Cardiac muscle cell (in vitro differentiated cells and primary cell): ENCODE measurements around the gene KRT1. TPM values are rescaled to one million over a fixed set of nuclear protein-coding genes. Genes with fewer than 3 reads are reported as not detected.
"Not testable (repeated sequence)": the region's sequence is repeated elsewhere in the genome, so short reads cannot be mapped to it uniquely, and the experiment has no call there.

Source experiments
- DNase-seq, 2 donors: peaks; one replicate each; pipeline versions ENCODE4 v3.0.0 to v3.0.0-alpha.2; 2010 to 2017; ENCODE audit warnings: low read depth in 1 of 2, low spot score in 1 of 2
- H3K27ac ChIP-seq: fragments of 200-600 bp; sonication (generic); 2 replicates; pipeline ENCODE4 v1.5.1; 2016
- H3K27me3 ChIP-seq: fragments of 200-600 bp; sonication (generic); 2 replicates; pipeline ENCODE4 v1.6.0; 2016; ENCODE audit warnings: control low read depth
- H3K36me3 ChIP-seq: fragments of 200-600 bp; sonication (generic); 2 replicates; pipeline ENCODE4 v1.5.1; 2016; ENCODE audit warnings: control low read depth
- H3K4me1 ChIP-seq: fragments of 200-600 bp; sonication (generic); 2 replicates; pipeline ENCODE4 v1.8.1; 2017; ENCODE audit warnings: low read depth, mild to moderate bottlenecking, mixed run types
- H3K4me3 ChIP-seq: fragments of 200-600 bp; sonication (generic); 2 replicates; pipeline ENCODE4 v1.5.1; 2016; ENCODE audit warnings: mild to moderate bottlenecking
- H3K9me3 ChIP-seq: fragments of 200-600 bp; sonication (generic); 2 replicates; pipeline ENCODE4 v1.5.1; 2017; ENCODE audit warnings: low read depth, mild to moderate bottlenecking, control low read depth
- polyA plus RNA-seq: library from polyadenylated mRNA; unstranded; fragments of >200 nt; fragmentation: Nextera tagmentation; extraction: Ambion mirVana; gene quantifications from 2 replicates; pipeline ENCODE4 v1.2.1, GENCODE V29; 2016
- total RNA-seq: library from RNA; depleted of rRNA; stranded (reverse); fragments of >200 nt; gene quantifications from 2 replicates; pipeline ENCODE4 v1.2.3, GENCODE V29; 2016
- TF ChIP-seq, protein P1 (sequence below): IDR thresholded peaks from 2 replicates; pipeline ENCODE4 v1.5.1; 2012; ENCODE audit warnings: low read depth, mild to moderate bottlenecking, low read length

Gene KRT1
- total and polyA plus RNA-seq, 2 experiments from 2014 or later: not detected

DNA sequence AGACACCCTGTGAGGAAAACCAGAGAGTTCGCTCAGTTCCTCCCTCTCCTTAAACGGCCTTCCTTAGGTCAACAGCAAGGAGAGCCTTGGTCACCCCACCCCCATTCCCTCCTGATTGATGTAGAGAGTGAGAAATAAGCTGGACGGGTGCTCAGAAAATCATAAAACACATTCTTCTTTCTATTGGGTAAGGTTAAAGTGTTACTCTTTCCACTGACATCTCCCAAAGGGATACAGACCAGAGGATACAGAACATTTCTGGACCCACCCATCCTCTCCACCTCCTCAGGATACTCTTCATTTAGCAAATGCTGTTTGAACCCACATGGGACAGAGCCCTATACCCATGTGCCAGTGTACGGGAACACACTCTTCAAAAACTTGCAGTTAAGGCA lies 34.7 kb upstream of the KRT1 start:
- Histone ChIP-seq H3K27ac (no peak overlapping the region), H3K27me3 (peaks cover 54% of the 10 kb centered on the region), H3K9me3 (no peaks in the 10 kb centered on the region), H3K4me1 (no peaks in the 10 kb centered on the region), H3K4me3 (no peak overlapping the region), H3K36me3 (no peaks in the 10 kb centered on the region)
- TF ChIP-seq, protein P1, sequence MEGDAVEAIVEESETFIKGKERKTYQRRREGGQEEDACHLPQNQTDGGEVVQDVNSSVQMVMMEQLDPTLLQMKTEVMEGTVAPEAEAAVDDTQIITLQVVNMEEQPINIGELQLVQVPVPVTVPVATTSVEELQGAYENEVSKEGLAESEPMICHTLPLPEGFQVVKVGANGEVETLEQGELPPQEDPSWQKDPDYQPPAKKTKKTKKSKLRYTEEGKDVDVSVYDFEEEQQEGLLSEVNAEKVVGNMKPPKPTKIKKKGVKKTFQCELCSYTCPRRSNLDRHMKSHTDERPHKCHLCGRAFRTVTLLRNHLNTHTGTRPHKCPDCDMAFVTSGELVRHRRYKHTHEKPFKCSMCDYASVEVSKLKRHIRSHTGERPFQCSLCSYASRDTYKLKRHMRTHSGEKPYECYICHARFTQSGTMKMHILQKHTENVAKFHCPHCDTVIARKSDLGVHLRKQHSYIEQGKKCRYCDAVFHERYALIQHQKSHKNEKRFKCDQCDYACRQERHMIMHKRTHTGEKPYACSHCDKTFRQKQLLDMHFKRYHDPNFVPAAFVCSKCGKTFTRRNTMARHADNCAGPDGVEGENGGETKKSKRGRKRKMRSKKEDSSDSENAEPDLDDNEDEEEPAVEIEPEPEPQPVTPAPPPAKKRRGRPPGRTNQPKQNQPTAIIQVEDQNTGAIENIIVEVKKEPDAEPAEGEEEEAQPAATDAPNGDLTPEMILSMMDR: no peak
- DNase-seq: no peak

DNA sequence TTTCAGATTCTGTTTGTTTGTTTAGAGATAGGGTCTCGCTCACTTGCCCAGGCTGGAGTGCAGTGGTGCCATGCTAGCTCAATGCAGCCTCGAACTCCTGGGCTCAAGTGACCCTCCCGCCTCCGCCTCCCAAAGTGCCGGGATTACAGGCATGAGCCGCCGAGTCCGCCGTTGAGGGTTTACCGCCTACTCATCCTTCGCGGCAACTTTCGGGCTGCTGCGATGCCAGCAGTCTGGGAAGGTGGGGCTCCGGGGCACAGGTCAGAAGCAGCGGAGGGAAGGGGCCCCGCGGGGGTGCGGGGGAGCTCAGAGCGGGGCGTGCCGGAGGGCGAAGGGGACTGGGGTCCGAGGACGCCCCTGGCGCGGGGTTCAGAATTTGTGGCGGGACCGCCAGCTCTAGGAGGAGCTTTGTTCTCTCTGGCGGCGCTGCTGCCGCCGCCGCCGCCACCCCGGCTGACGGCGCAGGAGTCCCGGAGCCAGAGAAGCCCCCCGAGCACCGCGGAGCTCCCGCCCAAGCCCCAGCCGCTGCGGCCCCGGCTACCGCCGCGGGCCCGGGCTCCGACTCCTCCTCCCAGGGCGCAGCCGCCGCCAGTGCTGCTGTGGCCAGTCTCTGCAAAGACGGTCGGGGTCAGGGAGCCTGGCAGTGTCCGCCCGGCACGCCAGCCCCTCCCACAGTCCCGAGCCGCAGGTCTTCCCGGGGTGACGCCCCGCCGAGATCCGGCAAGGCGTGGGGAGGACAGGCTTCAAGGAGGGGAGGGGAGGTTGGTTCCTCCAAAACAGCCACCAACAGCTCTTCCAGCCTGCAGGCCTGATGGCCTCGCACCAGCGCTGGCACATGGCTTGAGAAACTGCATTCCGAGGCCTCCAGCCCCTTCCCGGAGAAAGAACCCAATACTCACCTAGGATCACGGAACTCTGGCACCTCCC lies 34.0 kb upstream of the KRT1 start:
- H3K27ac ChIP-seq: no peak overlapping the region
- H3K4me1 ChIP-seq: no peaks in the 10 kb centered on the region
- H3K36me3 ChIP-seq: no peaks in the 10 kb centered on the region
- DNase-seq: peak in 1 of 2 donors; percentile 49
- H3K9me3 ChIP-seq: no peaks in the 10 kb centered on the region
- TF ChIP-seq, protein P1: no peak
- H3K4me3 ChIP-seq: peak overlapping the region; percentile 23
- H3K27me3 ChIP-seq: peaks cover 54% of the 10 kb centered on the region

DNA sequence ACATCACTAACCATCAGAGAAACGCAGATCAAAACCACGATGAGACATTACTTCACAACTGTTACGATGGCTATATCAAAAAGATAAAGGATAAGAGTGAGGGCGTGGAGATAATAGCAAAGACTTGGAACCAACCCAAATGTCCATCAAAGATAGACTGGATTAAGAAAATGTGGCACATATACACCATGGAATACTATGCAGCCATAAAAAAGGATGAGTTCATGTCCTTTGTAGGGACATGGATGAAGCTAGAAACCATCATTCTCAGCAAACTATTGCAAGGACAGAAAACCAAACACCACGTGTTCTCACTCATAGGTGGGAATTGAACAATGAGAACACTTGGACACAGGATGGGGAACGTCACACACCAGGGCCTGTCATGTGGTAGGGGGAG lies 31.9 kb upstream of the KRT1 start:
- H3K27ac ChIP-seq, H3K4me3 ChIP-seq, H3K36me3 ChIP-seq, DNase-seq, H3K9me3 ChIP-seq, H3K4me1 ChIP-seq: not testable (repeated sequence)
- peaks cover 45% of the 10 kb centered on the region for H3K27me3 ChIP-seq

DNA sequence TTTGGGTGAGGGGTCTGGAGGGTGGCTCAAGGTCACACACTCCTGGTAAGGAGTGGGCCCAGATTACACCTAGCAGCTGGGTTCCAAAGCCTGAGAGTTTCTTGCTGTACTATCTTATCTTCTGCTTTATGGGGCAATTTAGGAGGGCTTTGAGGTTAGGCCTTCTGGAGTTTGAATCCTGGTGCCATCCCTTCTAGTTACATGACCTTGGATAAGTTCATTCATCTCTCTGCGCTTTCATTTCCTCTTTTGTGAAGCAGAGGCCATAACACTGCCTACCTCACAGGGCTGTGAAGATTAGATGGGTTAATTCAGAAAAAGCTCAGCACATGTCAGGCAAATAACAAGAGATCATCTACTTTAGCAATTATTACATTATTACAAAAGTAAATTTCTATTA lies 30.5 kb upstream of the KRT1 start:
- no peaks in the 10 kb centered on the region for H3K9me3 ChIP-seq
- no peak for DNase-seq
- H3K36me3 ChIP-seq: no peaks in the 10 kb centered on the region
- peaks cover 31% of the 10 kb centered on the region for H3K27me3 ChIP-seq
- no peak overlapping the region for H3K27ac ChIP-seq
- TF ChIP-seq, protein P1: no peak
- H3K4me1 ChIP-seq: no peaks in the 10 kb centered on the region
- H3K4me3 ChIP-seq: no peak overlapping the region

DNA sequence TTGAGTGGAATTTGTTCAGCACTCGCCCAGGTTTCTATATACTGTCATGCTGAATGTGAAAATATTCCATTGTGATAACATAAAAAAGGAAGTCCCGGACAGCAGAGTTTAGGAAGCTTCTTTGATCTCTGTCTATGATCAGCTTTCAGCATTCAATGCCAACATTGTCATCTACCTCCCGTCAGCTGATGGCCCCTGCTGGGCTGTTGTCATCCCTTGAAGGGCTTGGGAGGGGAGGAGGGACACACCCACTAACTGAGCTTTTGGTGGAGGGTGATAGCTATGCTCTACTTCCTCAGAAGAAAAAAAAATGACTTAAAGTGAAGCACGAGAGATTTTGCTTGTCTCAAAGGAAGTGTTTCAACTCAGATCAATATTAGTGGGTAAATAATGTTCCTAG lies 27.8 kb upstream of the KRT1 start:
- Histone ChIP-seq H3K36me3 (no peaks in the 10 kb centered on the region), H3K9me3 (no peaks in the 10 kb centered on the region), H3K27ac (no peak overlapping the region), H3K27me3 (peaks cover 7% of the 10 kb centered on the region), H3K4me1 (no peaks in the 10 kb centered on the region), H3K4me3 (no peak overlapping the region)
- DNase-seq: no peak
- TF ChIP-seq, protein P1: no peak

DNA sequence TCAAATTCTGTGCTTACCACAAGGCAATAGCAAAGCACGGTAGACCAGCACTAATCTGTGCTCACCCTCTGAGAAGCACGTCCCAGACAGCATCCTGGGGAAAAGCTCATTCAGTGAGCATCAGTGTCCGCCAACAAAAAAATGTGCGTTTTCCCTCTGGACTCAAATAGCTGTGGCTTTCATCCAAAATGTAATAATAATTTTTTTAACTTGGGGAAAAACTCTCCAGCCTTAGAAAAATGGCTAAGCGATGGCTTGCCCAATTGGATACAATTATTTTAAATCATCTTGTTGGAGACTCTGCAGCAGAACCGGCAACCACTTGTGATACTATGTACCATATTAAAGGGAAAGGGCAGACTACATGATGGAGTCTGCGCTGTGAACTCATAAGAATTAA lies 24.3 kb upstream of the KRT1 start:
- Histone ChIP-seq H3K36me3 (no peaks in the 10 kb centered on the region), H3K27me3 (peaks cover 4% of the 10 kb centered on the region), H3K27ac (no peak overlapping the region), H3K9me3 (no peaks in the 10 kb centered on the region), H3K4me1 (peaks cover 10% of the 10 kb centered on the region), H3K4me3 (no peak overlapping the region)
- DNase-seq: peak in 1 of 2 donors; percentile 10
- TF ChIP-seq, protein P1: no peak
